Activated T-cell treated with anti-CD3 and anti-CD28 coated beads for 48 hours (primary cell): ENCODE results near the gene PAX7.

Source experiments
- DNase-seq: peaks from one replicate; pipeline ENCODE4 v3.0.0-alpha.2; 2020; ENCODE audit warnings: low read depth

PAX7 gene

DNA sequence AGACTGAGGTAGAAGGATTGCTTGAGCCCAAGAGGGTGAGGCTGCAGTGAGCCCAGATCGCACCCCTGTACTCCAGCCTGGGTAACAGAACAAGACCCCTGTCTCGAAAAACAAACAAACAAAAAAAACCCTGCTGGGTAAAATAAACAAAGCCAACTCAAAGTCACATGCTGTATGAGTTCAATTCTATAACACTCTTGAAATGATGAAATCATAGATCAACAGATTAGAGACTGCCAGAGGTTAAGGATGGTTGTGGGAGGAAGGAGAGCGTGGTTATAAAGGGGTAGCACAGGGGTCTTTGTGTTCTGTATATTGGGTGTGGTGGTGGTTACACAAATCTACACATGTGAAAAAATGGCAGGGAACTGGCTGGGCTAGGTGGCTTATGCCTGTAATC is 166.3 kb downstream of the PAX7 start:
- DNase-seq = no peak
